SK-N-SH treated with all-trans-retinoic acid at 6 μM for 48 hours (cell line): Measurements from ENCODE around the gene THAP3.

Experiments
- ATAC-seq: fragments of 200-7000 bp; cut with Tn5 transposase; 3 replicates; pipeline ENCODE4 v1.9.1; 2020; ENCODE audit warnings: mild to moderate bottlenecking, moderate library complexity
- ARNTL ChIP-seq: fragments of 450-650 bp; formaldehyde crosslinking; IDR thresholded peaks from 2 replicates; pipeline ENCODE4 v1.5.0; 2020; ENCODE audit warnings: low read depth, mild to moderate bottlenecking, moderate library complexity, borderline replicate concordance
- BACH2 ChIP-seq: fragments of 250-450 bp; sonication (Bioruptor Pico); IDR thresholded peaks from 2 replicates; pipeline ENCODE4 v1.9.0; 2021; ENCODE audit warnings: mild to moderate bottlenecking, borderline replicate concordance
- CREB5 ChIP-seq: fragments of 250-450 bp; sonication (Bioruptor Pico); IDR thresholded peaks from 2 replicates; pipeline ENCODE4 v1.5.1; 2020; ENCODE audit warnings: low read depth, mild to moderate bottlenecking, moderate library complexity
- CSDC2 ChIP-seq: fragments of 250-450 bp; sonication (Bioruptor Pico); IDR thresholded peaks from 2 replicates; pipeline ENCODE4 v1.5.0; 2020; ENCODE audit warnings: mild to moderate bottlenecking, moderate library complexity
- CSRNP3 ChIP-seq: fragments of 250-450 bp; sonication (Bioruptor Pico); IDR thresholded peaks from 2 replicates; pipeline ENCODE4 v1.5.1; 2021; ENCODE audit warnings: mild to moderate bottlenecking, moderate library complexity
- ESRRG ChIP-seq: fragments of 250-450 bp; sonication (Bioruptor Pico); IDR thresholded peaks from 2 replicates; pipeline ENCODE4 v1.6.1; 2021; ENCODE audit warnings: mild to moderate bottlenecking
- GLIS3 ChIP-seq: fragments of 250-450 bp; sonication (Bioruptor Pico); IDR thresholded peaks from 2 replicates; pipeline ENCODE4 v1.5.0; 2020; ENCODE audit warnings: mild to moderate bottlenecking, moderate library complexity
- ISL1 ChIP-seq: fragments of 250-450 bp; sonication (Bioruptor Pico); IDR thresholded peaks from 2 replicates; pipeline ENCODE4 v2.1.2; 2022; ENCODE audit warnings: mild to moderate bottlenecking, moderate library complexity
- OSR1 ChIP-seq: fragments of 250-450 bp; sonication (Bioruptor Pico); IDR thresholded peaks from 2 replicates; pipeline ENCODE4 v1.8.0; 2022; ENCODE audit warnings: moderate library complexity, mild to moderate bottlenecking, inconsistent platforms
- PATZ1 ChIP-seq: fragments of 250-450 bp; sonication (Bioruptor Pico); IDR thresholded peaks from 2 replicates; pipeline ENCODE4 v1.8.0; 2020; ENCODE audit warnings: mild to moderate bottlenecking, moderate library complexity, borderline replicate concordance
- POU6F1 ChIP-seq: fragments of 250-450 bp; sonication (Bioruptor Pico); IDR thresholded peaks from 2 replicates; pipeline ENCODE4 v1.8.0; 2021; ENCODE audit warnings: low read depth, mild to moderate bottlenecking, moderate library complexity, borderline replicate concordance
- PPARA ChIP-seq: fragments of 250-450 bp; sonication (Bioruptor Pico); IDR thresholded peaks from 2 replicates; pipeline ENCODE4 v1.5.0; 2020; ENCODE audit warnings: mild to moderate bottlenecking, borderline replicate concordance
- RARB ChIP-seq: fragments of 250-450 bp; sonication (Bioruptor Pico); IDR thresholded peaks from 2 replicates; pipeline ENCODE4 v1.8.0; 2021; ENCODE audit warnings: mild to moderate bottlenecking, moderate library complexity
- TCF4 ChIP-seq: fragments of 250-450 bp; sonication (Bioruptor Pico); IDR thresholded peaks from 2 replicates; pipeline ENCODE4 v1.8.0; 2021; ENCODE audit warnings: mild to moderate bottlenecking, moderate library complexity, borderline replicate concordance
- TOX ChIP-seq: fragments of 250-450 bp; sonication (Bioruptor Pico); IDR thresholded peaks from 2 replicates; pipeline ENCODE4 v1.8.0; 2021; ENCODE audit warnings: mild to moderate bottlenecking, moderate library complexity, borderline replicate concordance
- TSHZ2 ChIP-seq: fragments of 250-450 bp; sonication (Bioruptor Pico); IDR thresholded peaks from 2 replicates; pipeline ENCODE4 v1.5.0; 2020; ENCODE audit warnings: mild to moderate bottlenecking, moderate library complexity
- ZC3H10 ChIP-seq: fragments of 250-450 bp; sonication (Bioruptor Pico); IDR thresholded peaks from 2 replicates; pipeline ENCODE4 v1.5.1; 2021; ENCODE audit warnings: mild to moderate bottlenecking, moderate library complexity
- ZFP3 ChIP-seq: fragments of 250-450 bp; sonication (Bioruptor Pico); IDR thresholded peaks from 2 replicates; pipeline ENCODE4 v1.5.0; 2020; ENCODE audit warnings: mild to moderate bottlenecking, moderate library complexity
- ZFP30 ChIP-seq: fragments of 450-650 bp; formaldehyde crosslinking; IDR thresholded peaks from 2 replicates; pipeline ENCODE4 v1.5.0; 2022; ENCODE audit warnings: mild to moderate bottlenecking, moderate library complexity
- ZNF565 ChIP-seq: fragments of 450-650 bp; formaldehyde crosslinking; conservative IDR thresholded peaks from 2 replicates; pipeline ENCODE4 v1.5.0; 2020; ENCODE audit warnings: low read depth, mild to moderate bottlenecking, moderate library complexity
- ZNF70 ChIP-seq: fragments of 450-650 bp; formaldehyde crosslinking; IDR thresholded peaks from 2 replicates; pipeline ENCODE4 v1.5.0; 2020; ENCODE audit warnings: mild to moderate bottlenecking, moderate library complexity
- ZNF8 ChIP-seq: fragments of 450-650 bp; formaldehyde crosslinking; IDR thresholded peaks from 2 replicates; pipeline ENCODE4 v1.5.0; 2020; ENCODE audit warnings: mild to moderate bottlenecking, moderate library complexity

The THAP3 gene

GRCh38 chr1:6621429-6622391 lies 3.0 kb upstream of the THAP3 start:
- no peak for ATAC-seq
- no peak for TF ChIP-seq TCF4 (CRISPR knock-in tag)
- no peak for TF ChIP-seq GLIS3
- no peak for TF ChIP-seq PPARA
- TF ChIP-seq ZNF8 (CRISPR knock-in tag) = no peak
- TF ChIP-seq BACH2 (CRISPR knock-in tag) = no peak
- no peak for TF ChIP-seq ARNTL (CRISPR knock-in tag)
- TF ChIP-seq PATZ1 (CRISPR knock-in tag) = no peak
- no peak for TF ChIP-seq OSR1 (CRISPR knock-in tag)
- TF ChIP-seq ZFP30 = no peak
- TF ChIP-seq POU6F1 = no peak
- no peak for TF ChIP-seq ISL1 (CRISPR knock-in tag)
- TF ChIP-seq TOX (CRISPR knock-in tag) = no peak
- TF ChIP-seq ZNF565 = no peak

GRCh38 chr1:6622396-6623152 lies 2.1 kb upstream of the THAP3 start:
- ATAC-seq = no peak
- TF ChIP-seq POU6F1 (no peak), ZFP3 (CRISPR knock-in tag) (no peak), CREB5 (CRISPR knock-in tag) (no peak), CSRNP3 (no peak), TCF4 (CRISPR knock-in tag) (no peak), ESRRG (CRISPR knock-in tag) (no peak), OSR1 (CRISPR knock-in tag) (no peak), ISL1 (CRISPR knock-in tag) (no peak), BACH2 (CRISPR knock-in tag) (no peak), ZNF565 (no peak), ZC3H10 (CRISPR knock-in tag) (no peak), TSHZ2 (CRISPR knock-in tag) (no peak), RARB (CRISPR knock-in tag) (no peak), CSDC2 (CRISPR knock-in tag) (no peak), TOX (CRISPR knock-in tag) (no peak), ZNF70 (CRISPR knock-in tag) (no peak), PPARA (no peak), GLIS3 (no peak), ZFP30 (no peak), ZNF8 (CRISPR knock-in tag) (no peak)
